HepG2 (cell line): ENCODE results near the gene GRB10. TPM values are rescaled to one million over a fixed set of nuclear protein-coding genes. Genes with fewer than 3 reads are reported as not detected.

Experiments used
- ARNT ChIP-seq: fragments of 450-650 bp; IDR thresholded peaks from 2 replicates; pipeline ENCODE4 v1.6.1; 2017
- FOXA3 ChIP-seq: IDR thresholded peaks from 2 replicates; pipeline ENCODE4 v1.6.1; 2016; ENCODE audit warnings: missing genetic modification reagents, missing compliant biosample characterization
- HNF4A ChIP-seq: sonication (generic); formaldehyde crosslinking; IDR thresholded peaks from 2 replicates; pipeline ENCODE4 v1.4.0; 2020; ENCODE audit warnings: missing genetic modification reagents
- IKZF1 ChIP-seq: fragments of 450-650 bp; IDR thresholded peaks from 2 replicates; pipeline ENCODE4 v1.7.1; 2016
- KDM3A ChIP-seq: IDR thresholded peaks from 2 replicates; pipeline ENCODE4 v1.6.1; 2018; ENCODE audit warnings: low read depth, missing compliant biosample characterization
- SALL2 ChIP-seq: sonication (generic); formaldehyde crosslinking; IDR thresholded peaks from 2 replicates; pipeline ENCODE4 v1.8.1; 2023; ENCODE audit warnings: mild to moderate bottlenecking, missing genetic modification reagents, inconsistent platforms
- ZBTB1 ChIP-seq: sonication (generic); formaldehyde crosslinking; IDR thresholded peaks from 2 replicates; pipeline ENCODE4 v1.4.0; 2020; ENCODE audit warnings: missing genetic modification reagents, borderline replicate concordance
- ZBTB21 ChIP-seq: sonication (generic); formaldehyde crosslinking; IDR thresholded peaks from 2 replicates; pipeline ENCODE4 v1.4.0; 2020; ENCODE audit warnings: missing genetic modification reagents
- ZNF160 ChIP-seq: sonication (generic); formaldehyde crosslinking; IDR thresholded peaks from 2 replicates; pipeline ENCODE4 v1.8.0; 2022; ENCODE audit warnings: mild to moderate bottlenecking, inconsistent platforms, missing genetic modification reagents
- ZNF354B ChIP-seq: sonication (generic); formaldehyde crosslinking; IDR thresholded peaks from 2 replicates; pipeline ENCODE4 v1.8.0; 2022; ENCODE audit warnings: mild to moderate bottlenecking, missing genetic modification reagents
- ZNF557 ChIP-seq: sonication (generic); formaldehyde crosslinking; IDR thresholded peaks from 2 replicates; pipeline ENCODE4 v1.4.0; 2020; ENCODE audit warnings: missing genetic modification reagents
- ZNF564 ChIP-seq: sonication (generic); formaldehyde crosslinking; IDR thresholded peaks from 2 replicates; pipeline ENCODE4 v1.8.1; 2023; ENCODE audit warnings: mild to moderate bottlenecking, missing genetic modification reagents
- polyA plus RNA-seq, 8 experiments: library from polyadenylated mRNA; depleted of rRNA in 3 of 8; stranded (reverse) in 7 of 8; unstranded in 1 of 8; fragments of >200 nt; fragmentation: Illumina TruSeq in 4 of 8; extraction: Trizol in 4 of 8; gene quantifications; 2 replicates each; pipeline versions ENCODE4 v1.2.1 to v1.2.3, GENCODE V29; 2011 to 2016; ENCODE audit warnings: low read depth in 4 of 8, missing spikeins in 1 of 8, mixed read lengths in 1 of 8; ENCODE audit not compliant: insufficient read depth in 1 of 8
- total RNA-seq, 5 experiments: library from RNA; depleted of rRNA; stranded (reverse); fragments of >200 nt; fragmentation: Illumina TruSeq; extraction: Trizol; gene quantifications; 2 replicates each; pipeline ENCODE4 v1.2.3, GENCODE V29; 2016; ENCODE audit warnings: low read depth in 1 of 5
- TF ChIP-seq, protein P1 (sequence below): sonication (generic); formaldehyde crosslinking; conservative IDR thresholded peaks from 2 replicates; pipeline ENCODE4 v1.4.0; 2020; ENCODE audit warnings: missing genetic modification reagents
- TF ChIP-seq, protein P2 (sequence below): sonication (generic); formaldehyde crosslinking; IDR thresholded peaks from 2 replicates; pipeline ENCODE4 v1.8.0; 2022; ENCODE audit warnings: missing genetic modification reagents, mild to moderate bottlenecking, borderline replicate concordance
- TF ChIP-seq, protein P3 (sequence below): sonication (generic); formaldehyde crosslinking; IDR thresholded peaks from 2 replicates; pipeline ENCODE4 v1.5.0; 2020; ENCODE audit warnings: mild to moderate bottlenecking, missing genetic modification reagents
- TF ChIP-seq, protein P4 (sequence below): sonication (generic); formaldehyde crosslinking; IDR thresholded peaks from one replicate; pipeline ENCODE4 v1.5.1; 2020; ENCODE audit warnings: mild to moderate bottlenecking, missing genetic modification reagents; ENCODE audit errors: not compliant biosample characterization
- TF ChIP-seq, protein P5 (sequence below): IDR thresholded peaks from 2 replicates; pipeline ENCODE4 v1.6.1; 2016; ENCODE audit warnings: missing compliant biosample characterization, missing genetic modification reagents, borderline replicate concordance

GRB10 gene
- total and polyA plus RNA-seq, 2 of the 13 experiments (the other 11 are each of a cell fraction or from before 2014, with no cell fraction given): 4.0 to 6.8 TPM

DNA sequence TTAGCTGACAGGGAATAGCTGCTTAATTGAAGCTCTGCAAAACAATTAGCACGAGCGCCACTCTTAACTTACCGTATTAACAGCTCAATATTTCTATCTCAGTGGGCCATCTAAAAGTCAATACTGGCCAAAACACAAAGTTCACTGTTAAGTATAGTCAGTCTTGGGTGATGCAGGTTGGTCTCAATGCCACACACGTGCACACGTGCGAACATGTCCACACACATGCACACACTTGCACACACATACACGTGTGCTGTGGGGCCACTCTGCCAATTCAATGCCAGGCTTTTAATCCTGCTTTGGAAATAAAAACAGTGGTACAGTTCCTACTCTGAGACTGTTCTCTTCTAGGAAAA lies 105.1 kb downstream of the GRB10 start (continued):
- TF ChIP-seq, protein P1, sequence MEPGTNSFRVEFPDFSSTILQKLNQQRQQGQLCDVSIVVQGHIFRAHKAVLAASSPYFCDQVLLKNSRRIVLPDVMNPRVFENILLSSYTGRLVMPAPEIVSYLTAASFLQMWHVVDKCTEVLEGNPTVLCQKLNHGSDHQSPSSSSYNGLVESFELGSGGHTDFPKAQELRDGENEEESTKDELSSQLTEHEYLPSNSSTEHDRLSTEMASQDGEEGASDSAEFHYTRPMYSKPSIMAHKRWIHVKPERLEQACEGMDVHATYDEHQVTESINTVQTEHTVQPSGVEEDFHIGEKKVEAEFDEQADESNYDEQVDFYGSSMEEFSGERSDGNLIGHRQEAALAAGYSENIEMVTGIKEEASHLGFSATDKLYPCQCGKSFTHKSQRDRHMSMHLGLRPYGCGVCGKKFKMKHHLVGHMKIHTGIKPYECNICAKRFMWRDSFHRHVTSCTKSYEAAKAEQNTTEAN: peak; percentile 89
- peak; percentile 80 for TF ChIP-seq HNF4A (CRISPR knock-in tag)
- no peak for TF ChIP-seq ZNF160 (CRISPR knock-in tag)
- no peak for TF ChIP-seq ZBTB21 (CRISPR knock-in tag)
- TF ChIP-seq, protein P2, sequence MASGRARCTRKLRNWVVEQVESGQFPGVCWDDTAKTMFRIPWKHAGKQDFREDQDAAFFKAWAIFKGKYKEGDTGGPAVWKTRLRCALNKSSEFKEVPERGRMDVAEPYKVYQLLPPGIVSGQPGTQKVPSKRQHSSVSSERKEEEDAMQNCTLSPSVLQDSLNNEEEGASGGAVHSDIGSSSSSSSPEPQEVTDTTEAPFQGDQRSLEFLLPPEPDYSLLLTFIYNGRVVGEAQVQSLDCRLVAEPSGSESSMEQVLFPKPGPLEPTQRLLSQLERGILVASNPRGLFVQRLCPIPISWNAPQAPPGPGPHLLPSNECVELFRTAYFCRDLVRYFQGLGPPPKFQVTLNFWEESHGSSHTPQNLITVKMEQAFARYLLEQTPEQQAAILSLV (CRISPR knock-in tag): no peak
- TF ChIP-seq, protein P3, sequence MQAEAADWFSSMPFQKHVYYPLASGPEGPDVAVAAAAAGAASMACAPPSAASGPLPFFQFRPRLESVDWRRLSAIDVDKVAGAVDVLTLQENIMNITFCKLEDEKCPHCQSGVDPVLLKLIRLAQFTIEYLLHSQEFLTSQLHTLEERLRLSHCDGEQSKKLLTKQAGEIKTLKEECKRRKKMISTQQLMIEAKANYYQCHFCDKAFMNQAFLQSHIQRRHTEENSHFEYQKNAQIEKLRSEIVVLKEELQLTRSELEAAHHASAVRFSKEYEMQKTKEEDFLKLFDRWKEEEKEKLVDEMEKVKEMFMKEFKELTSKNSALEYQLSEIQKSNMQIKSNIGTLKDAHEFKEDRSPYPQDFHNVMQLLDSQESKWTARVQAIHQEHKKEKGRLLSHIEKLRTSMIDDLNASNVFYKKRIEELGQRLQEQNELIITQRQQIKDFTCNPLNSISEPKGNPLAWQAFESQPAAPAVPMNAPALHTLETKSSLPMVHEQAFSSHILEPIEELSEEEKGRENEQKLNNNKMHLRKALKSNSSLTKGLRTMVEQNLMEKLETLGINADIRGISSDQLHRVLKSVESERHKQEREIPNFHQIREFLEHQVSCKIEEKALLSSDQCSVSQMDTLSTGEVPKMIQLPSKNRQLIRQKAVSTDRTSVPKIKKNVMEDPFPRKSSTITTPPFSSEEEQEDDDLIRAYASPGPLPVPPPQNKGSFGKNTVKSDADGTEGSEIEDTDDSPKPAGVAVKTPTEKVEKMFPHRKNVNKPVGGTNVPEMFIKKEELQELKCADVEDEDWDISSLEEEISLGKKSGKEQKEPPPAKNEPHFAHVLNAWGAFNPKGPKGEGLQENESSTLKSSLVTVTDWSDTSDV (CRISPR knock-in tag): no peak
- TF ChIP-seq, protein P4, sequence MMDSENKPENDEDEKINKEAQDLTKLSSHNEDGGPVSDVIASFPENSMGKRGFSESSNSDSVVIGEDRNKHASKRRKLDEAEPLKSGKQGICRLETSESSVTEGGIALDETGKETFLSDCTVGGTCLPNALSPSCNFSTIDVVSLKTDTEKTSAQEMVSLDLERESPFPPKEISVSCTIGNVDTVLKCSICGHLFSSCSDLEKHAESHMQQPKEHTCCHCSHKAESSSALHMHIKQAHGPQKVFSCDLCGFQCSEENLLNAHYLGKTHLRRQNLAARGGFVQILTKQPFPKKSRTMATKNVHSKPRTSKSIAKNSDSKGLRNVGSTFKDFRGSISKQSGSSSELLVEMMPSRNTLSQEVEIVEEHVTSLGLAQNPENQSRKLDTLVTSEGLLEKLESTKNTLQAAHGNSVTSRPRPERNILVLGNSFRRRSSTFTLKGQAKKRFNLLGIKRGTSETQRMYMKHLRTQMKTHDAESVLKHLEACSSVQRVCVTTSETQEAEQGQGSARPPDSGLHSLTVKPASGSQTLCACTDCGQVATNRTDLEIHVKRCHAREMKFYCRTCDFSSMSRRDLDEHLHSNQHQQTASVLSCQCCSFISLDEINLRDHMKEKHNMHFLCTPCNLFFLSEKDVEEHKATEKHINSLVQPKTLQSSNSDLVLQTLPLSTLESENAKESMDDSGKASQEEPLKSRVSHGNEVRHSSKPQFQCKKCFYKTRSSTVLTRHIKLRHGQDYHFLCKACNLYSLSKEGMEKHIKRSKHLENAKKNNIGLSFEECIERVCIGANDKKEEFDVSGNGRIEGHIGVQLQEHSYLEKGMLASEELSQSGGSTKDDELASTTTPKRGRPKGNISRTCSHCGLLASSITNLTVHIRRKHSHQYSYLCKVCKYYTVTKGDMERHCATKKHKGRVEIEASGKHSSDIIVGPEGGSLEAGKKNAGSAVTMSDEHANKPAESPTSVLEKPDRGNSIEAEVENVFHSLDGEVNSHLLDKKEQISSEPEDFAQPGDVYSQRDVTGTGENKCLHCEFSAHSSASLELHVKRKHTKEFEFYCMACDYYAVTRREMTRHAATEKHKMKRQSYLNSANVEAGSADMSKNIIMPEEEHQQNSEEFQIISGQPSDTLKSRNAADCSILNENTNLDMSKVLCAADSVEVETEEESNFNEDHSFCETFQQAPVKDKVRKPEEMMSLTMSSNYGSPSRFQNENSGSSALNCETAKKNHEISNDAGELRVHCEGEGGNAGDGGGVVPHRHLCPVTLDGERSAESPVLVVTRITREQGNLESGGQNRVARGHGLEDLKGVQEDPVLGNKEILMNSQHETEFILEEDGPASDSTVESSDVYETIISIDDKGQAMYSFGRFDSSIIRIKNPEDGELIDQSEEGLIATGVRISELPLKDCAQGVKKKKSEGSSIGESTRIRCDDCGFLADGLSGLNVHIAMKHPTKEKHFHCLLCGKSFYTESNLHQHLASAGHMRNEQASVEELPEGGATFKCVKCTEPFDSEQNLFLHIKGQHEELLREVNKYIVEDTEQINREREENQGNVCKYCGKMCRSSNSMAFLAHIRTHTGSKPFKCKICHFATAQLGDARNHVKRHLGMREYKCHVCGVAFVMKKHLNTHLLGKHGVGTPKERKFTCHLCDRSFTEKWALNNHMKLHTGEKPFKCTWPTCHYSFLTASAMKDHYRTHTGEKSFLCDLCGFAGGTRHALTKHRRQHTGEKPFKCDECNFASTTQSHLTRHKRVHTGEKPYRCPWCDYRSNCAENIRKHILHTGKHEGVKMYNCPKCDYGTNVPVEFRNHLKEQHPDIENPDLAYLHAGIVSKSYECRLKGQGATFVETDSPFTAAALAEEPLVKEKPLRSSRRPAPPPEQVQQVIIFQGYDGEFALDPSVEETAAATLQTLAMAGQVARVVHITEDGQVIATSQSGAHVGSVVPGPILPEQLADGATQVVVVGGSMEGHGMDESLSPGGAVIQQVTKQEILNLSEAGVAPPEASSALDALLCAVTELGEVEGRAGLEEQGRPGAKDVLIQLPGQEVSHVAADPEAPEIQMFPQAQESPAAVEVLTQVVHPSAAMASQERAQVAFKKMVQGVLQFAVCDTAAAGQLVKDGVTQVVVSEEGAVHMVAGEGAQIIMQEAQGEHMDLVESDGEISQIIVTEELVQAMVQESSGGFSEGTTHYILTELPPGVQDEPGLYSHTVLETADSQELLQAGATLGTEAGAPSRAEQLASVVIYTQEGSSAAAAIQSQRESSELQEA (CRISPR knock-in tag): no peak
- no peak for TF ChIP-seq ZNF564
- TF ChIP-seq ZNF557 (CRISPR knock-in tag): no peak
- no peak for TF ChIP-seq ARNT
- TF ChIP-seq, protein P5, sequence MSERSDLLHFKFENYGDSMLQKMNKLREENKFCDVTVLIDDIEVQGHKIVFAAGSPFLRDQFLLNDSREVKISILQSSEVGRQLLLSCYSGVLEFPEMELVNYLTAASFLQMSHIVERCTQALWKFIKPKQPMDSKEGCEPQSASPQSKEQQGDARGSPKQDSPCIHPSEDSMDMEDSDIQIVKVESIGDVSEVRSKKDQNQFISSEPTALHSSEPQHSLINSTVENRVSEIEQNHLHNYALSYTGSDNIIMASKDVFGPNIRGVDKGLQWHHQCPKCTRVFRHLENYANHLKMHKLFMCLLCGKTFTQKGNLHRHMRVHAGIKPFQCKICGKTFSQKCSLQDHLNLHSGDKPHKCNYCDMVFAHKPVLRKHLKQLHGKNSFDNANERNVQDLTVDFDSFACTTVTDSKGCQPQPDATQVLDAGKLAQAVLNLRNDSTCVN (CRISPR knock-in tag): 0 out of 2 replicates have a peak, but pooled peaks have one; percentile 27
- no peak for TF ChIP-seq IKZF1
- TF ChIP-seq KDM3A (CRISPR knock-in tag): 0 out of 2 replicates have a peak, but pooled peaks have one; percentile 25
- TF ChIP-seq SALL2 (CRISPR knock-in tag): no peak
- no peak for TF ChIP-seq ZNF354B (CRISPR knock-in tag)
- TF ChIP-seq ZBTB1 (CRISPR knock-in tag): no peak
- TF ChIP-seq FOXA3 (CRISPR knock-in tag): peak; percentile 65
